Measurements from ENCODE around the gene LPGAT1.
"Not testable (repeated sequence)": the region's sequence is repeated elsewhere in the genome, so short reads cannot be mapped to it uniquely, and the experiment has no call there.

The LPGAT1 gene, protein sequence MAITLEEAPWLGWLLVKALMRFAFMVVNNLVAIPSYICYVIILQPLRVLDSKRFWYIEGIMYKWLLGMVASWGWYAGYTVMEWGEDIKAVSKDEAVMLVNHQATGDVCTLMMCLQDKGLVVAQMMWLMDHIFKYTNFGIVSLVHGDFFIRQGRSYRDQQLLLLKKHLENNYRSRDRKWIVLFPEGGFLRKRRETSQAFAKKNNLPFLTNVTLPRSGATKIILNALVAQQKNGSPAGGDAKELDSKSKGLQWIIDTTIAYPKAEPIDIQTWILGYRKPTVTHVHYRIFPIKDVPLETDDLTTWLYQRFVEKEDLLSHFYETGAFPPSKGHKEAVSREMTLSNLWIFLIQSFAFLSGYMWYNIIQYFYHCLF

DNA sequence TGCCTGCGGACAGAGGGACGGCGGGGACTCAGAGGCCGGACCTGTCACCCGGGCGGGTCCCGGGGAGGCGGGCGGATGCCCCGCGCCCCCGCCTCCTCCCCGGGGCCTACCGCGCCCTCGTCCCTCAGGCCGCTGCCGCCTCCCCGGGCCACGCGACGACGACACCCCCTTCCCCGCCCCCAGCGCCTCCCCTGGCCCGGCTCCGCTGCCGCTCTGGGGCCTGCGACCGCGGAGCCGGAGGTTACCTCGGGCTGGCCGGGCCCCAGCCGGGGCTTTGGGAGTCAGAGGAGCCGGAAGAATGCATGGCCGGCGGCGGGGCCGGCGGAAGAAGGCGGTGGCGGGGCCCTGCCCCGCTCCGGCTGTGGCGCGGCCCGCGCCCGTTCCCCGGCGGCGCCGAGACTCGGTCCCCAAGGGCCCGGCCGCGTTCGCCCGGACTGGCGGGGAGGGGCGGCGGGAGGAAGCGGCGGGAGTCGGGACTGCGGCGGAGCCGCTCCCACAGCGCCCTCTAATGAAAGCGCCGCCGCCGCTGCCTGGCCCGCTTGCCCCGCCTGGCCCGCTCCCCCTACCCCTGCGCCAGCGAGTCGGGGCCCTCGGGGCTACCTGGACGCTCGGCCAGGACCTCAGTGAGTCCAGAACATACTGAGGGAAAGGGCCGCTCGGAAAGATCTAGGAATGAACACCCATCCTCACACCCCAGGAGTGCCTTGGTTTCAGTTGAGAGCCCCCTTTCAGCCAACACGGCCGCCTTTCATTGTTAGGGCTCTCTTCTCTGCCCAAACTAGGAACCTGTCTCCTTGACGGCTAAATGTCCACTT lies at the start of gene LPGAT1:
Gene LPGAT1, minus strand, starts transcription at position 436 of the 815 bp plus-strand sequence. CDS start 1,467 bp downstream, outside the sequence.
- Histone ChIP-seq H3K36me3 (ENCODE audit: control insufficient read depth in 1 of 2, insufficient read depth in 2 of 2, low read length in 2 of 2) (no peaks in the 10 kb centered on the region), H3K9me3 (ENCODE audit: control insufficient read depth in 1 of 2, low read length in 2 of 2) (no peaks in the 10 kb centered on the region), H3K4me1 (ENCODE audit: control insufficient read depth in 1 of 2, insufficient read depth in 2 of 2, low read length in 2 of 2) (peaks cover 0 to 19% of the 10 kb centered on the region in 2 donors), H3K4me3 (ENCODE audit: low read depth in 1 of 2, low read length in 2 of 2) (peak within 1 kb of the TSS; percentile 78 to 87), H3K27ac (ENCODE audit: low read length) (peak within 1 kb of the TSS; percentile 60), H3K27me3 (ENCODE audit: low read depth, low read length) (no peaks in the 10 kb centered on the region)

DNA sequence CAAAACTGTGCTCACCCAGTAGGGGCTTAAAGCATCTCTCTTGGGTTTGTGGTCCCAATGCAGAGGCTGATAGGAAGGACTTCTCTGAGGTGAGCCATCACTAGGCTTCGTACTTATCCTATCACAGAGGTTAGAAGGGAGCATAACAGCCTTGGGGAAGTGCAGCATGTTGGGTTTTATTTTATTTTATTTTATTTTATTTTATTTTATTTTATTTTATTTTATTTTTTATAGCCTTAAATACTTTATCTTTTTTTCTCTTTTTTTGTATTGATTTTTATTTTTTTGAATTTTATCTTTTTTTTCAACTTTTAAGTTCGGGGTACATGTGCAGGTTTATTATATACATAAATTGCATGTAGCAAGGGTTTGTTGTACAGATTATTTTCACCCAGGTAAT lies 48.9 kb upstream of the LPGAT1 start:
- Histone ChIP-seq H3K36me3 (ENCODE audit: control insufficient read depth in 1 of 2, insufficient read depth in 2 of 2, low read length in 2 of 2) (no peaks in the 10 kb centered on the region), H3K9me3 (ENCODE audit: control insufficient read depth in 1 of 2, low read length in 2 of 2) (peaks cover 0 to 3% of the 10 kb centered on the region in 2 donors), H3K4me1 (ENCODE audit: control insufficient read depth in 1 of 2, insufficient read depth in 2 of 2, low read length in 2 of 2) (no peaks in the 10 kb centered on the region), H3K4me3 (ENCODE audit: low read depth in 1 of 2, low read length in 2 of 2) (no peak overlapping the region), H3K27ac (ENCODE audit: low read length) (no peak overlapping the region), H3K27me3 (ENCODE audit: low read depth, low read length) (no peaks in the 10 kb centered on the region)

DNA sequence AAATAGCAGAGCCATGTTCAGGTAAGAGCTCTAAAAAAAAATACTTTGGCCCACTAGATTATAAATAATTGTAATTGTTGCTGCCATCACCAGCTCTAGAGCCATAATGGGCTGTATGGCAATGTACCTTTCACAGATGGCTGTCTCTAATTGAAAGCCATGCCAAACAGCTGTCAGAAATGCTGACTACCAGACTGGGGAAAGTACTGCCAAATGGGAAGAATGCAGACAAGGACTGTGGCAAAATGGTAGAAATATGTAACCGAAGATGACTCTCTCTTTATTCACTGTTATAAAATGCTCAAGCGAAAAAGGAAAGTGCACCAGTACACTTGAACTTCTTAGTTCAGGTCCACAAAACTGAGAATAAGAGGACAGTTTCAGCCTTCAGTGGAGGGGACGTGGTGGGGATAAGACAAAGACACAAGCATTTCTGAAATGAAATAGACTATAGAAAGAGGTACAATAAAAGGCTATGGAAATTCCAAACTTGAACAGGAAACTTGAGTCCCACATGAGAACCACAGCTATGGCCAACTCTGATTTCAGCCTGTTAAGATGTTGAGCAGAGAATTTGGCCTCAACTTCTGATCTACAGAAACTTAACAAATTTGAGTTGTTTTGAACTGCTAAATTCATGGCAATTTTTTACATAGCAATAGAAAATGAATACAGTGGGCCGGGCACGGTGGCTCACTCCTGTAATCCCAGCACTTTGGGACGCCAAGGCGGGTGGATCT lies 46.5 kb upstream of the LPGAT1 start:
- no peaks in the 10 kb centered on the region for H3K36me3 ChIP-seq (ENCODE audit: control insufficient read depth in 1 of 2, insufficient read depth in 2 of 2, low read length in 2 of 2)
- H3K27me3 ChIP-seq (ENCODE audit: low read depth, low read length), result no peaks in the 10 kb centered on the region
- no peak overlapping the region for H3K4me3 ChIP-seq (ENCODE audit: low read depth in 1 of 2, low read length in 2 of 2)
- peaks cover 0 to 3% of the 10 kb centered on the region in 2 donors for H3K9me3 ChIP-seq (ENCODE audit: control insufficient read depth in 1 of 2, low read length in 2 of 2)
- H3K27ac ChIP-seq (ENCODE audit: low read length), result no peak overlapping the region
- no peaks in the 10 kb centered on the region for H3K4me1 ChIP-seq (ENCODE audit: control insufficient read depth in 1 of 2, insufficient read depth in 2 of 2, low read length in 2 of 2)

DNA sequence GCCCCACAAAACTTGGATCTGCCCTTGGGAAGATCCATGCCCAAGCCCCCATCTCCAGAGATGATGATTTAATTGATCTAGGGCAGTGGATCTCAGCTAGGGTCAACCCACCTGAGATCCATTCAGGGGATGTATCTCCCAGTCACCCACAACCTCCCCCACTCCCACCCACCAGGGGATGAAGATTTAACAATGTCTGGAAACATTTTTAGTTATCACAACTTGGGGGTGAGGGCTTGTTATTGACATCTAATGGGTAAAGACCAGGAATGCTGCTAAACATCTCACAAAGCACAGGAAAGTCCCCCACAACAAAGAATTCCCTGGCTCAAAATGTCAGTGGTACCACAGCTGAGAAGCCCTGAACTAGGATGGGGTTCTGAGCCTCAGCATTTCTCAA lies 45.0 kb upstream of the LPGAT1 start:
- no peaks in the 10 kb centered on the region for H3K36me3 ChIP-seq (ENCODE audit: control insufficient read depth in 1 of 2, insufficient read depth in 2 of 2, low read length in 2 of 2)
- H3K4me1 ChIP-seq (ENCODE audit: control insufficient read depth in 1 of 2, insufficient read depth in 2 of 2, low read length in 2 of 2), result no peaks in the 10 kb centered on the region
- no peaks in the 10 kb centered on the region for H3K27me3 ChIP-seq (ENCODE audit: low read depth, low read length)
- no peaks in the 10 kb centered on the region for H3K9me3 ChIP-seq (ENCODE audit: control insufficient read depth in 1 of 2, low read length in 2 of 2)
- H3K27ac ChIP-seq (ENCODE audit: low read length), result no peak overlapping the region
- no peak overlapping the region for H3K4me3 ChIP-seq (ENCODE audit: low read depth in 1 of 2, low read length in 2 of 2)

DNA sequence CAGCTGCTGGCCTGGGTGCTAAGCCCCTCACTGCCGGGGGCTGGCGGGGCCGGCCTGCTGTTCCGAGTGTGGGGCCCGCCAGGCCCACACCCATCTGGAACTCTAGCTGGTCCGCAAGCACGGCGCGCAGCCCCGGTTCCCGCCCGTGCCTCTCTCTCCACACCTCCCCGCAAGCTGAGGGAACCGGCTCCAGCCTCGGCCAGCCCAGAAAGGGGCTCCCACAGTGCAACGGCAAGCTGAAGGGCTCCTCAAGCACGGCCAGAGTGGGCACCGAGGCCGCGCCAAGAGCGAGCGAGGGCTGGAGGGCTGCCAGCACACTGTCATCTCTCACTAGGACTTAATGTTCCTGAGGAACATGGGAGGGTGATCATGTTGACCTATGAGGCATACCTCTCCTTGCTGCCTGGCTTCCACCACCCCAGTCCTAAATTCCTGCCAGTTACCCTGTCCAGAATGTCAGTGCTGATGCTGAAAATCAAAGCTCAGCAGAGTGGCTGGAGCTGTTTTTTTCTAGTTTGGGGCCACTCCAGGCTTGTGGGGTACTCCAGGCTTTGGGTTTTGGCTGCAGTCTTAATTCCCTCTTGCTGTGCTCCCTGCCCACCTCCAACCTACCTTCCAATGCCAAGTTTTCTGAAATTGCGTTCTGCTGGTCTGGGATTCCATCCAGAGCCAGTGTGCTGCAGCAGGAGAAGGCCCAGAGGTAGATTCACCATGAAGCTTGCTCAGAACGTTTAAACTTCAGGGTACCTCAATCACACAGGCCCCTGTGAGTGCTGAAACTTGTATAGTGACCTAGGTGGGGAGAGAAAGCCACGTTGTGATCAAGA lies 44.2 kb upstream of the LPGAT1 start:
- Histone ChIP-seq H3K36me3 (ENCODE audit: control insufficient read depth in 1 of 2, insufficient read depth in 2 of 2, low read length in 2 of 2) (no peaks in the 10 kb centered on the region), H3K4me3 (ENCODE audit: low read depth in 1 of 2, low read length in 2 of 2) (no peak overlapping the region), H3K27ac (ENCODE audit: low read length) (no peak overlapping the region), H3K27me3 (ENCODE audit: low read depth, low read length) (no peaks in the 10 kb centered on the region), H3K9me3 (ENCODE audit: control insufficient read depth in 1 of 2, low read length in 2 of 2) (no peaks in the 10 kb centered on the region), H3K4me1 (ENCODE audit: control insufficient read depth in 1 of 2, insufficient read depth in 2 of 2, low read length in 2 of 2) (no peaks in the 10 kb centered on the region)

DNA sequence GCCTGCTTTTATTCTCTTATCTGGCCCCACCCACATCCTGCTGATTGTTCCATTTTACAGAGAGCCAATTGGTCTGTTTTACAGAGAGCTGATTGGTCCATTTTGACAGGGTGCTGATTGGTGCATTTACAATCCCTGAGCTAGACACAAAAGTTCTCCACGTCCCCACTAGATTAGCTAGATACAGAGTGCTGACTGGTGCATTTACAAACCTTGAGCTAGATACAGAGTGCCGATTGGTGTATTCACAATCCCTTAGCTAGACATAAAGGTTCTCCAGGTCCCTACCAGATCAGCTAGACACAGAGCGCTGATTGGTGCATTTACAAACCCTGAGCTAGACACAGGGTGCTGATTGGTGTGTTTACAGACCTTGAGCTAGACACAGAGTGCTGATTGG lies 43.2 kb upstream of the LPGAT1 start:
- H3K27ac ChIP-seq (ENCODE audit: low read length); H3K36me3 ChIP-seq (ENCODE audit: control insufficient read depth in 1 of 2, insufficient read depth in 2 of 2, low read length in 2 of 2); H3K4me3 ChIP-seq (ENCODE audit: low read depth in 1 of 2, low read length in 2 of 2); H3K4me1 ChIP-seq (ENCODE audit: control insufficient read depth in 1 of 2, insufficient read depth in 2 of 2, low read length in 2 of 2); H3K9me3 ChIP-seq (ENCODE audit: control insufficient read depth in 1 of 2, low read length in 2 of 2); H3K27me3 ChIP-seq (ENCODE audit: low read depth, low read length): not testable (repeated sequence)

DNA sequence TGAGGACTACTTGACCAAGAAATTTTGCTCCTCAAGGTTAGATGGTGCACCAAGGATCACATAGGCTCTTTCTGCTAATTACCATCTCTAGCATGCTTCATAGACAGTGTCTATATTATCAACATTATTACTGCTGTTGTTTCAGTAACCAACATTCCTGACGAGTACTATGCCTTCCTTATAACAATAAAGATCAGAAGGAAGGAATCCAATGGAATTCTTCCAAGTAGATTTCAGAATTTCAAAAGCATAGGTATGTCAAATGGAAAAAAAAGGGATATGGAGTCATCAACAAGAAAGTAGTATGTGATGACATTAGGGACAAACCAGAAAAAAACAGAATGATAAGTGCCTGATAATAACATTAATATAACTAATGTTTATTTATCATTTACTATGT lies 39.6 kb upstream of the LPGAT1 start:
- H3K27me3 ChIP-seq (ENCODE audit: low read depth, low read length), result no peaks in the 10 kb centered on the region
- no peaks in the 10 kb centered on the region for H3K4me1 ChIP-seq (ENCODE audit: control insufficient read depth in 1 of 2, insufficient read depth in 2 of 2, low read length in 2 of 2)
- no peaks in the 10 kb centered on the region for H3K36me3 ChIP-seq (ENCODE audit: control insufficient read depth in 1 of 2, insufficient read depth in 2 of 2, low read length in 2 of 2)
- H3K27ac ChIP-seq (ENCODE audit: low read length), result no peak overlapping the region
- peaks cover 2 to 5% of the 10 kb centered on the region in 2 donors for H3K9me3 ChIP-seq (ENCODE audit: control insufficient read depth in 1 of 2, low read length in 2 of 2)
- H3K4me3 ChIP-seq (ENCODE audit: low read depth in 1 of 2, low read length in 2 of 2), result no peak overlapping the region

DNA sequence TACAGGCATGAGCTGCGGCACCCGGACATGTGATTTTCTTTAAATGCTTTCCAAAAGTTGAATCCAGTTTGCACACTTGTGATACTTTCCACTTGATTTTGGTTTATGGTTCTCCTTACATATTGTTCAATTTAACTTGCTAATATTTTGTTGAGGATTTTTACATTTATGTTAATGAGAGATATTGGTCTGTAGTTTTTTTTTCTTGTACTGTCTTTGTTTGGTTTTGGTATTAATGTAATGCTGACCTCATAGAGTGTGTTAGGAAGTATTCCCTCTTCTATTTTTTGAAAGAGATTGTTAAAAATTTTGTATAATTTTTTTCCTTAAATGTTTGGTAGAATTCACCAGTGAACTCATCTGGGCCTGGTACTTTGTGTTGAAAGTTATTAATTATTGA lies 34.6 kb upstream of the LPGAT1 start:
- Histone ChIP-seq H3K4me3 (ENCODE audit: low read depth in 1 of 2, low read length in 2 of 2) (no peak overlapping the region), H3K27me3 (ENCODE audit: low read depth, low read length) (no peaks in the 10 kb centered on the region), H3K4me1 (ENCODE audit: control insufficient read depth in 1 of 2, insufficient read depth in 2 of 2, low read length in 2 of 2) (no peaks in the 10 kb centered on the region), H3K36me3 (ENCODE audit: control insufficient read depth in 1 of 2, insufficient read depth in 2 of 2, low read length in 2 of 2) (no peaks in the 10 kb centered on the region), H3K27ac (ENCODE audit: low read length) (no peak overlapping the region), H3K9me3 (ENCODE audit: control insufficient read depth in 1 of 2, low read length in 2 of 2) (peaks cover 2 to 5% of the 10 kb centered on the region in 2 donors)

DNA sequence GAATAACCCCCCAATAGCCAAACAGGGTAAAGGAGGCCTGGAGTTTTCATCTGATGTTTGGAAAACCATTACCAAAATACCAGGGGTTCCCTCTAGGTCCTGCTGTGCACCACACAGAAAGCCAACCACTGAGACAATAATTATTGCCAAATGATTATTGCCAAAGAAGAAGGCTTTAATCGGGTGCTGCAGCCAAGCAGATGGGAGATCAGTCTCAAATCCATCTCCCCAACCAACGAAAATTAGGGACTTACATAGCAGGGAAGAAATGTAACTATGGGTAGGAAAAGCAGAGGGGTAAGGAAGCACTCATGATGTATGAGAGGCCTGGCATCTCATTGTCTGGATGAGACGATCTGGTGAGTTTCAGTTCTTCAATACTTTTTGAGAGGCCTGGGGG lies 28.8 kb upstream of the LPGAT1 start:
- Histone ChIP-seq H3K27me3 (ENCODE audit: low read depth, low read length) (no peaks in the 10 kb centered on the region), H3K36me3 (ENCODE audit: control insufficient read depth in 1 of 2, insufficient read depth in 2 of 2, low read length in 2 of 2) (no peaks in the 10 kb centered on the region), H3K9me3 (ENCODE audit: control insufficient read depth in 1 of 2, low read length in 2 of 2) (peaks cover 0 to 3% of the 10 kb centered on the region in 2 donors), H3K27ac (ENCODE audit: low read length) (no peak overlapping the region), H3K4me3 (ENCODE audit: low read depth in 1 of 2, low read length in 2 of 2) (no peak overlapping the region), H3K4me1 (ENCODE audit: control insufficient read depth in 1 of 2, insufficient read depth in 2 of 2, low read length in 2 of 2) (no peaks in the 10 kb centered on the region)

DNA sequence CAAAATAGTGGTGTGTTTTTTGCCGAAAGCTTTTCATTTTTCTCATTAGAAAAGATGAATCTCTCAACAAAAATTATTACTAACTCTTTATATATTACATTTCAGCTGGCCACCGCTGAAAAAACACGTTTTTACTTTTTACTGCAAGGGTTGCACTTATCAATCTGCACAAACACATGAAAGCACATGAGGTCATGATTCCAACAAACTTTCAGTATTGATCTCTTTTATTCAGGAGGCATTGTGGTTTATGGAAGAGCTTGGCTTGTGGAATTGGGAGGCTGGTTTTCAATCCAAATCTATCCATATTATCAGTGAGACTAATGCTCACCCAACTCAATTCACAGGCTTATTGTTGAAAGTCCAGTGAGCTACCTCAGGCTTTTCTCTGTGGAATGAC lies 20.6 kb upstream of the LPGAT1 start:
- H3K36me3 ChIP-seq (ENCODE audit: control insufficient read depth in 1 of 2, insufficient read depth in 2 of 2, low read length in 2 of 2), result no peaks in the 10 kb centered on the region
- no peak overlapping the region for H3K27ac ChIP-seq (ENCODE audit: low read length)
- H3K27me3 ChIP-seq (ENCODE audit: low read depth, low read length), result no peaks in the 10 kb centered on the region
- no peaks in the 10 kb centered on the region for H3K4me1 ChIP-seq (ENCODE audit: control insufficient read depth in 1 of 2, insufficient read depth in 2 of 2, low read length in 2 of 2)
- no peak overlapping the region for H3K4me3 ChIP-seq (ENCODE audit: low read depth in 1 of 2, low read length in 2 of 2)
- H3K9me3 ChIP-seq (ENCODE audit: control insufficient read depth in 1 of 2, low read length in 2 of 2), result no peaks in the 10 kb centered on the region
